C4-2B (cell line): ENCODE measurements around the gene DAB2.
"Not testable (repeated sequence)": the region's sequence is repeated elsewhere in the genome, so short reads cannot be mapped to it uniquely, and the experiment has no call there.

Source experiments
- H3K27ac ChIP-seq: fragments of 450-650 bp; 2 replicates; pipeline ENCODE4 v1.5.1; 2017
- ZFX ChIP-seq: fragments of 450-650 bp; IDR thresholded peaks from 2 replicates; pipeline ENCODE4 v1.6.1; 2017
- TF ChIP-seq, protein P1 (sequence below): fragments of 450-650 bp; conservative IDR thresholded peaks from 2 replicates; pipeline ENCODE4 v1.5.1; 2017; ENCODE audit warnings: mild to moderate bottlenecking

Gene DAB2

GRCh38 chr5:39337252-39337915, 87.4 kb downstream of the DAB2 start:
- no peak overlapping the region for H3K27ac ChIP-seq
- no peak for TF ChIP-seq ZFX
- TF ChIP-seq, protein P1, sequence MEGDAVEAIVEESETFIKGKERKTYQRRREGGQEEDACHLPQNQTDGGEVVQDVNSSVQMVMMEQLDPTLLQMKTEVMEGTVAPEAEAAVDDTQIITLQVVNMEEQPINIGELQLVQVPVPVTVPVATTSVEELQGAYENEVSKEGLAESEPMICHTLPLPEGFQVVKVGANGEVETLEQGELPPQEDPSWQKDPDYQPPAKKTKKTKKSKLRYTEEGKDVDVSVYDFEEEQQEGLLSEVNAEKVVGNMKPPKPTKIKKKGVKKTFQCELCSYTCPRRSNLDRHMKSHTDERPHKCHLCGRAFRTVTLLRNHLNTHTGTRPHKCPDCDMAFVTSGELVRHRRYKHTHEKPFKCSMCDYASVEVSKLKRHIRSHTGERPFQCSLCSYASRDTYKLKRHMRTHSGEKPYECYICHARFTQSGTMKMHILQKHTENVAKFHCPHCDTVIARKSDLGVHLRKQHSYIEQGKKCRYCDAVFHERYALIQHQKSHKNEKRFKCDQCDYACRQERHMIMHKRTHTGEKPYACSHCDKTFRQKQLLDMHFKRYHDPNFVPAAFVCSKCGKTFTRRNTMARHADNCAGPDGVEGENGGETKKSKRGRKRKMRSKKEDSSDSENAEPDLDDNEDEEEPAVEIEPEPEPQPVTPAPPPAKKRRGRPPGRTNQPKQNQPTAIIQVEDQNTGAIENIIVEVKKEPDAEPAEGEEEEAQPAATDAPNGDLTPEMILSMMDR: no peak

DNA sequence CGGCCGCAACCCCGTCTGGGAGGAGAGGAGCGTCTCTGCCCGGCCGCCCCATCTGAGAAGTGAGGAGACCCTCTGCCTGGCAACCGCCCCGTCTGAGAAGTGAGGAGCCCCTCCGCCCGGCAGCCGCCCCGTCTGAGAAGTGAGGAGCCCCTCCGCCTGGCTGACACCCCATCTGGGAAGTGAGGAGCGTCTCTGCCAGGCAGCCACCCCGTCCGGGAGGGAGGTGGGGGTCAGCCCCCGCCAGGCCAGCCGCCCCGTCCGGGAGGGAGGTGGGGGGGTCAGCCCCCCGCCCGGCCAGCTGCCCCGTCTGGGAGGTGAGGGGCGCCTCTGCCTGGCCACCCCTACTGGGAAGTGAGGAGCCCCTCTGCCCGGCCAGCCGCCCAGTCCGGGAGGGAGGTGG, 90.5 kb downstream of the DAB2 start:
- H3K27ac ChIP-seq: not testable (repeated sequence)

GRCh38 chr5:39333104-39333503, 91.7 kb downstream of the DAB2 start:
- TF ChIP-seq, protein P1: no peak
- TF ChIP-seq ZFX: no peak
- no peak overlapping the region for H3K27ac ChIP-seq

DNA sequence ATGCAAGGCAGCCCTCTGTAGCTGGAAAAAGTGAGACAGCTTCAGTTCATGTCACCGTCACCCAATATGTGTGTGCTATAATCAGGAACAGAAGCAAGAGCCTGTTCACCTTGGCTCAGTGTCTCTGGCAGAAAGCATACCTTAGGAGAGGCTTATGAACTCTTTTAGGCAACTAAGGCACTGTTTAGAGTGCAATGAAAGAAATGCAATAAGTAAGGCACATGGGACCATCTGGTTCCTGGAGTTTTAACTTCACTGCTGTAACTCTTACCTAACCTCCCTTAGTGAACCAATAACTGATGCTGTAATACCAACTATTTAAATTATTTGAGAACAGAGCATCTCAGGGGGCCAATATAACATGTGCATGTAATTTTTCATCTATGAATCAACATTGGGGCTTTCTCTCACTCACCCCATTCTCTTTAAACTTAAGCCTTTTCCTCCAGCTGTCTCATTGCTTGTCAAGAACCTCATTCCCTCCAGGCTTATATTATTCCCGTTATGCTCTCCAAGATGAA, 92.9 kb downstream of the DAB2 start:
- no peak overlapping the region for H3K27ac ChIP-seq
- TF ChIP-seq, protein P1: no peak
- TF ChIP-seq ZFX: no peak

- no peak for TF ChIP-seq ZFX
- TF ChIP-seq, protein P1: no peak
- no peak overlapping the region for H3K27ac ChIP-seq
These were observed 96.0 kb downstream of the DAB2 start for GRCh38 chr5:39328731-39329130.

- no peak overlapping the region for H3K27ac ChIP-seq
- TF ChIP-seq, protein P1: no peak
- TF ChIP-seq ZFX: no peak
These were observed 101.2 kb downstream of the DAB2 start for GRCh38 chr5:39323542-39323941.
